ENCODE measurements around the gene ATP1B2. TPM values are rescaled to one million over a fixed set of nuclear protein-coding genes. Genes with fewer than 3 reads are reported as not detected.

ATP1B2 gene
- total RNA-seq, 3 donors from 2014 or later: 0.41 to 8.7 (median 0.67) TPM

DNA sequence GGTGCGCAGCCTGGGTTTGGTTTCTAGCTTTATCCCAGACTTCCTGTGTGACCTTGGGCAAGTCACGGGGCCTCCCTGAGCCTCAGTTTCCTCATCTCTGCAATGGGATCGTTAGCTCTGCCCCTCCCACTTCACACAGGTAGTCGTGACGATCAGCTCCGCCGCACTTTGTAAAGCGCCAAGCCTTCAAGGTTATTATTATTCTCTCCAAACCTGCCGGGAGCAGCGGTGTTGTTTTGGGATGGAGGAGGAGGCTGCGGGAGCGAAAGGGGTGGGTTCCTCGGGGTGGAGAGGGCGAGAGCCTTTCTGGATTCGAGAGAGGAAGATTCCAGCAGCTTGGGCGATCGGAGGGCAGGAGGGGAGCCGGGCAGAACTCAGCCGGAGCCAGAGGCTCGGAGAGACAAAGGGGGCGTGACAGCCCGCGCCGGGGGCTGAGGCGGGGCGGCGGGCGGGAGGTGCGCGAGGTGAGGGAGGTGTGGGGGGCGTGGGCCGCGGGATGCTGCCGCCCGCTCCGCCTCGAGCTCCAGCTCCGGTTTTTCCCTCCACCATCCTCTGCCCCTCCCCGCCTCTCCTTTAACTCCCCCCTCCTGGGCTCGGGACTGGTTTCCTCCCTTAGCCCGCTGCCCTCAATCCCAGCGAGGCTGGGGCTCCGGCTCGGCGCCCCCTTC is 54.0 kb downstream of the ATP1B2 start, which contains the start of gene EFNB3:
TSS of gene EFNB3 (plus strand) at position 602 of the 668 bp plus-strand sequence. CDS start 397 bp downstream, outside the sequence.
- Histone ChIP-seq H3K4me1 (ENCODE audit: low read depth) (peaks cover 4% of the 10 kb centered on the region), H3K36me3 (ENCODE audit: low read depth) (no peaks in the 10 kb centered on the region), H3K4me3 (no peak within 1 kb of the TSS), H3K9me3 (no peaks in the 10 kb centered on the region)
- ATAC-seq: peak; percentile 50
- intact Hi-C loops (cut with DNase I, micrococcal nuclease): no loop called here
- no peak for DNase-seq
- TF ChIP-seq, protein P1, sequence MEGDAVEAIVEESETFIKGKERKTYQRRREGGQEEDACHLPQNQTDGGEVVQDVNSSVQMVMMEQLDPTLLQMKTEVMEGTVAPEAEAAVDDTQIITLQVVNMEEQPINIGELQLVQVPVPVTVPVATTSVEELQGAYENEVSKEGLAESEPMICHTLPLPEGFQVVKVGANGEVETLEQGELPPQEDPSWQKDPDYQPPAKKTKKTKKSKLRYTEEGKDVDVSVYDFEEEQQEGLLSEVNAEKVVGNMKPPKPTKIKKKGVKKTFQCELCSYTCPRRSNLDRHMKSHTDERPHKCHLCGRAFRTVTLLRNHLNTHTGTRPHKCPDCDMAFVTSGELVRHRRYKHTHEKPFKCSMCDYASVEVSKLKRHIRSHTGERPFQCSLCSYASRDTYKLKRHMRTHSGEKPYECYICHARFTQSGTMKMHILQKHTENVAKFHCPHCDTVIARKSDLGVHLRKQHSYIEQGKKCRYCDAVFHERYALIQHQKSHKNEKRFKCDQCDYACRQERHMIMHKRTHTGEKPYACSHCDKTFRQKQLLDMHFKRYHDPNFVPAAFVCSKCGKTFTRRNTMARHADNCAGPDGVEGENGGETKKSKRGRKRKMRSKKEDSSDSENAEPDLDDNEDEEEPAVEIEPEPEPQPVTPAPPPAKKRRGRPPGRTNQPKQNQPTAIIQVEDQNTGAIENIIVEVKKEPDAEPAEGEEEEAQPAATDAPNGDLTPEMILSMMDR (IDR thresholded peaks at IDR 0.05): no peak

DNA sequence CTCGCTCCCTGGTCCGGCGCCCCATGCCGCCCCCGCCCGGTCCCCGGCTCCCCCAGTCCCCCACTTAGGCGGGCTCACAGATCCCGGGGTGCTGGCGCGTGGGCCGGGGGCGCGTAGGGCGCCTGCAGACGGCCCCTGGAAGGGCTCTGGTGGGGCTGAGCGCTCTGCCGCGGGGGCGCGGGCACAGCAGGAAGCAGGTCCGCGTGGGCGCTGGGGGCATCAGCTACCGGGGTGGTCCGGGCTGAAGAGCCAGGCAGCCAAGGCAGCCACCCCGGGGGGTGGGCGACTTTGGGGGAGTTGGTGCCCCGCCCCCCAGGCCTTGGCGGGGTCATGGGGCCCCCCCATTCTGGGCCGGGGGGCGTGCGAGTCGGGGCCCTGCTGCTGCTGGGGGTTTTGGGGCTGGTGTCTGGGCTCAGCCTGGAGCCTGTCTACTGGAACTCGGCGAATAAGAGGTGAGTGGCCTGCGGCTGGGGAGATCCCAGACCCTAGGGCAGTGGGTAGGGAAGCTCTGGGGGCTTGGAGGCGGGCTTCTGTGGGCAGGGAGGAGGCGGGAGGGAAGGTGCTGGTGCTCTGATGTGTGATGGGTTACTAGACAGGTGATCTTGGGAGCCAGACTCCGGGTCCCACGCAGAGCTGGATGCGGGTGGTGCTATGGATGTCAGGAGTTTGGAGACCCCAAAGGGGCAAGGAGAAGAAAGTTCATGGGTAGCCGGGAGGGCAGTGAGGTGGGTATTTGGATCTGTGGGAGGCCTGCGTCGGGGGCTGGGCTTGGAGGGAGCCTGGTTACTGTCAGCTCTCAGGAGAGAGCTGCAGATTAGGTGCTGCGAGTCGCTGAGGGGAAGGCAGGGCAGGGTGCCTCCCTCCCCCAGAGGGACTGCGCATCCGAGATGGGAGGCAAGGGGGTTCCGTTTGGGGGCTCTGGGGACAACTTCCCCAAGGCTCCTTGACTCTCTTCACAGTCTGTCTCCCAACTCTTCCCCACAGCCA is 54.8 kb downstream of the ATP1B2 start:
- TF ChIP-seq, protein P1 (IDR thresholded peaks at IDR 0.05): no peak
- no peaks in the 10 kb centered on the region for H3K36me3 ChIP-seq (ENCODE audit: low read depth)
- DNase-seq (no peak), ATAC-seq (no peak)
- H3K4me3 ChIP-seq: no peak overlapping the region
- H3K9me3 ChIP-seq: no peaks in the 10 kb centered on the region
- intact Hi-C loops (cut with DNase I, micrococcal nuclease): no loop called here
- H3K4me1 ChIP-seq (ENCODE audit: low read depth): peaks cover 4% of the 10 kb centered on the region

DNA sequence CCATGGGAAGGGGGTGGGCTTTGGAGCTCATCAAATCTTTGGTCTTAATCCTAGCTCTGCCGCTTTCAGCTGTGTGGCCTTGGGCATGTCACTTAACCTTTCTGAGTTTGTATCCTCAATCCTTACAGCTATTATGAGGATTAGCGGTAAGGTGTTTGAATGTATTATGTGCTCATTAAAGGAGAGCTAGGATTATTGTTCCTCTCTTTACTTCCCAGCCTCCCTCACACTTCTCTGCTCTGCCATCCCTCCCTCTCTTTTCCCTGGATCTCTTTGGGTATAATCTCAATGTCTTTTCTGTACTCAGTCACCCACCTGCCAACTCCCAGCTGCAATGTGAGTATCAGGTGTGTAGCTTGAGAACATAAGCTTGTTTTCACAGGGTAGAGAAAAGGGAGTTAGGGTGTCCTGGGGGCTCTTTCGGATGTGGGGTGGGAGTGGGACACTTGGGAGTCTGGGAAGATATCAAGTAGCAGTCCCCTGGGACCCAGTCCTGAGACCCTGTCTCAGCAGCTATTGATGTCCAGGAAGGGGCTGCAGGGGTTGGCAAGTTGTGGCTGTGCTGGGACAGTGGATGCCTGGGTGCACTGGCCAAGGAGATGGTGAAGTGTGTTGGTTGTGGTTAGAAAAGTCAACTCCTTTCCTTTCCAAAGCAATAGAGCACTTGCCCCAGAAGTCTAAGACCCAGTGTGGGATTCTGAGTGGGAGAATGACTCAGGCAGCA is 56.1 kb downstream of the ATP1B2 start:
- H3K4me3 ChIP-seq: no peak overlapping the region
- TF ChIP-seq, protein P1 (IDR thresholded peaks at IDR 0.05): no peak
- intact Hi-C loops (cut with DNase I, micrococcal nuclease): no loop called here
- ATAC-seq: no peak
- no peaks in the 10 kb centered on the region for H3K9me3 ChIP-seq
- no peaks in the 10 kb centered on the region for H3K36me3 ChIP-seq (ENCODE audit: low read depth)
- peaks cover 4% of the 10 kb centered on the region for H3K4me1 ChIP-seq (ENCODE audit: low read depth)
- DNase-seq: no peak

Other genes with a start within 250 kb of the ATP1B2 start
- gene TMEM256, start 246.8 kb upstream of the ATP1B2 start, total RNA-seq: 10 to 100 TPM; 51.9 to 85.1 (median 64.9) TPM
- 10 to 100 TPM in 1 of 3 donors, 1 to 10 TPM in 2; 2.9 to 38.0 (median 6.7) TPM for gene NLGN2, start 243.1 kb upstream of the ATP1B2 start, total RNA-seq
- not detected for gene SPEM1, start 230.6 kb upstream of the ATP1B2 start, total RNA-seq
- not detected for gene SPEM2, start 225.3 kb upstream of the ATP1B2 start, total RNA-seq
- gene SPEM3, start 222.1 kb upstream of the ATP1B2 start, total RNA-seq: not detected
- gene TMEM102, start 215.5 kb upstream of the ATP1B2 start, total RNA-seq: 10 to 100 TPM in 2 of 3 donors, 1 to 10 TPM in 1; 8.8 to 22.5 (median 16.4) TPM
- 1 to 10 TPM; 1.4 to 3.0 (median 2.2) TPM for gene FGF11, start 211.4 kb upstream of the ATP1B2 start, total RNA-seq
- 1 to 10 TPM; 6.0 to 8.3 (median 7.7) TPM for gene CHRNB1, start 205.9 kb upstream of the ATP1B2 start, total RNA-seq
- 10 to 100 TPM; 16.6 to 93.9 (median 18.5) TPM for gene ZBTB4, start 171.3 kb upstream of the ATP1B2 start, total RNA-seq
- not detected for gene SLC35G6, start 169.5 kb upstream of the ATP1B2 start, total RNA-seq
- 100 to 1,000 TPM; 101 to 124 (median 118) TPM for gene POLR2A, start 166.6 kb upstream of the ATP1B2 start, total RNA-seq
- 10 to 100 TPM; 11.6 to 69.4 (median 15.8) TPM for gene TNFSF12, start 101.9 kb upstream of the ATP1B2 start, total RNA-seq
- 10 to 100 TPM; 41.0 to 74.6 (median 73.3) TPM for gene TNFSF13, start 92.2 kb upstream of the ATP1B2 start, total RNA-seq
- gene SENP3, start 89.0 kb upstream of the ATP1B2 start, total RNA-seq: 10 to 100 TPM; 27.9 to 60.2 (median 37.7) TPM
- gene CD68, start 71.3 kb upstream of the ATP1B2 start, total RNA-seq: 10 to 100 TPM; 41.4 to 91.9 (median 50.7) TPM
- gene MPDU1, start 67.1 kb upstream of the ATP1B2 start, total RNA-seq: 100 to 1,000 TPM in 1 of 3 donors, 10 to 100 TPM in 2; 55.2 to 101 (median 94.5) TPM
- gene SOX15, start 60.8 kb upstream of the ATP1B2 start, total RNA-seq: 1 to 10 TPM in 1 of 3 donors, under 1 TPM in 2; 0.38 to 4.4 (median 0.41) TPM
- gene FXR2, start 36.0 kb upstream of the ATP1B2 start, total RNA-seq: 10 to 100 TPM; 23.0 to 53.3 (median 28.1) TPM
- 100 to 1,000 TPM in 1 of 3 donors, 10 to 100 TPM in 2; 49.1 to 104 (median 76.9) TPM for gene SAT2, start 23.1 kb upstream of the ATP1B2 start, total RNA-seq
- under 1 TPM in 2 of 3 donors, not detected in 1; 0.25 to 0.89 TPM for gene SHBG, start 20.8 kb upstream of the ATP1B2 start, total RNA-seq
- 10 to 100 TPM; 33.9 to 75.2 (median 57.0) TPM for gene TP53, start 36.6 kb downstream of the ATP1B2 start, total RNA-seq
- 1 to 10 TPM; 5.1 to 9.9 (median 5.8) TPM for gene WRAP53, start 37.6 kb downstream of the ATP1B2 start, total RNA-seq
- 1 to 10 TPM in 1 of 3 donors, under 1 TPM in 2; 0.31 to 1.3 (median 0.35) TPM for gene EFNB3, start 54.3 kb downstream of the ATP1B2 start, total RNA-seq
- gene DNAH2, start 66.8 kb downstream of the ATP1B2 start, total RNA-seq: under 1 TPM; 0.19 to 0.70 (median 0.29) TPM
- 10 to 100 TPM; 44.3 to 73.6 (median 54.6) TPM for gene KDM6B, start 183.3 kb downstream of the ATP1B2 start, total RNA-seq
- 1 to 10 TPM; 3.5 to 8.5 (median 6.9) TPM for gene TMEM88, start 204.1 kb downstream of the ATP1B2 start, total RNA-seq
- 10 to 100 TPM; 51.2 to 73.5 (median 58.2) TPM for gene NAA38, start 206.6 kb downstream of the ATP1B2 start, total RNA-seq
- gene CYB5D1, start 207.1 kb downstream of the ATP1B2 start, total RNA-seq: 10 to 100 TPM; 11.5 to 17.0 (median 12.2) TPM
- gene CHD3, start 237.9 kb downstream of the ATP1B2 start, total RNA-seq: 100 to 1,000 TPM in 1 of 3 donors, 10 to 100 TPM in 2; 52.7 to 151 (median 56.5) TPM